RWPE2 (cell line): ENCODE data around the gene CYB5R2.

Source experiments
- ATAC-seq: fragments of 200-7000 bp; cut with Tn5 transposase; 3 replicates; pipeline ENCODE4 v1.9.1; 2021; ENCODE audit warnings: low read depth
- DNase-seq: peaks from one replicate; pipeline ENCODE4 v3.0.0-alpha.2; 2020; ENCODE audit warnings: low spot score
- H3K27ac ChIP-seq: fragments of 450-650 bp; 2 replicates; pipeline ENCODE4 v1.5.1; 2017; ENCODE audit warnings: mild to moderate bottlenecking; ENCODE audit not compliant: poor library complexity, severe bottlenecking
- H3K27me3 ChIP-seq: fragments of 250-450 bp; sonication (Bioruptor Pico); 2 replicates; pipeline ENCODE4 v1.5.1; 2021; ENCODE audit warnings: mild to moderate bottlenecking, moderate library complexity; ENCODE audit not compliant: insufficient read depth, poor library complexity, severe bottlenecking
- H3K36me3 ChIP-seq: fragments of 250-450 bp; sonication (Bioruptor Pico); 2 replicates; pipeline ENCODE4 v1.5.1; 2020; ENCODE audit warnings: low read depth, mild to moderate bottlenecking, moderate library complexity
- H3K4me1 ChIP-seq: fragments of 250-450 bp; sonication (Bioruptor Pico); 2 replicates; pipeline ENCODE4 v1.5.1; 2021; ENCODE audit warnings: mild to moderate bottlenecking, moderate library complexity; ENCODE audit not compliant: insufficient read depth, poor library complexity, severe bottlenecking
- H3K4me3 ChIP-seq: fragments of 250-450 bp; sonication (Bioruptor Pico); 2 replicates; pipeline ENCODE4 v1.5.1; 2021; ENCODE audit warnings: mild to moderate bottlenecking, moderate library complexity; ENCODE audit not compliant: severe bottlenecking
- H3K9me3 ChIP-seq: fragments of 250-450 bp; sonication (Bioruptor Pico); 2 replicates; pipeline ENCODE4 v1.5.1; 2021; ENCODE audit warnings: mild to moderate bottlenecking, moderate library complexity; ENCODE audit not compliant: severe bottlenecking
- CTCF ChIP-seq: fragments of 450-650 bp; IDR thresholded peaks from one replicate; pipeline ENCODE4 v1.5.1; 2017; ENCODE audit warnings: mild to moderate bottlenecking, moderate library complexity; ENCODE audit not compliant: poor library complexity, severe bottlenecking

Gene CYB5R2

GRCh38 chr11:7694235-7694634 is 20.9 kb upstream of the CYB5R2 start:
- Histone ChIP-seq H3K4me1 (no peaks in the 10 kb centered on the region), H3K36me3 (no peaks in the 10 kb centered on the region), H3K4me3 (no peak overlapping the region), H3K27me3 (peaks cover 6% of the 10 kb centered on the region), H3K9me3 (no peaks in the 10 kb centered on the region), H3K27ac (no peak overlapping the region)
- ATAC-seq = no peak
- TF ChIP-seq CTCF = no peak
- DNase-seq = no peak

- H3K36me3 ChIP-seq = no peaks in the 10 kb centered on the region
- no peak overlapping the region for H3K4me3 ChIP-seq
- no peak for DNase-seq
- H3K9me3 ChIP-seq = no peaks in the 10 kb centered on the region
- ATAC-seq = no peak
- no peak for TF ChIP-seq CTCF
- peaks cover 6% of the 10 kb centered on the region for H3K27me3 ChIP-seq
- H3K4me1 ChIP-seq = no peaks in the 10 kb centered on the region
- H3K27ac ChIP-seq = no peak overlapping the region
Observed at GRCh38 chr11:7692426-7692825, 19.1 kb upstream of the CYB5R2 start.

GRCh38 chr11:7691759-7692350 is 18.6 kb upstream of the CYB5R2 start:
- no peaks in the 10 kb centered on the region for H3K4me1 ChIP-seq
- H3K4me3 ChIP-seq = no peak overlapping the region
- TF ChIP-seq CTCF = no peak
- DNase-seq (no peak), ATAC-seq (no peak)
- no peaks in the 10 kb centered on the region for H3K36me3 ChIP-seq
- H3K27ac ChIP-seq = no peak overlapping the region
- H3K27me3 ChIP-seq = peaks cover 6% of the 10 kb centered on the region
- H3K9me3 ChIP-seq = no peaks in the 10 kb centered on the region

GRCh38 chr11:7690648-7691047 is 17.3 kb upstream of the CYB5R2 start:
- TF ChIP-seq CTCF = peak; percentile 22
- Histone ChIP-seq H3K4me3 (no peak overlapping the region), H3K36me3 (no peaks in the 10 kb centered on the region)

GRCh38 chr11:7689239-7689638 is 15.9 kb upstream of the CYB5R2 start:
- ATAC-seq (no peak), DNase-seq (no peak)
- no peak for TF ChIP-seq CTCF
- Histone ChIP-seq H3K9me3 (no peaks in the 10 kb centered on the region), H3K4me3 (no peak overlapping the region), H3K4me1 (no peaks in the 10 kb centered on the region), H3K27me3 (peaks cover 5% of the 10 kb centered on the region), H3K36me3 (no peaks in the 10 kb centered on the region), H3K27ac (no peak overlapping the region)

More at GRCh38 chr11:7690648-7691047, 17.3 kb upstream of the CYB5R2 start:
- no peaks in the 10 kb centered on the region for H3K4me1 ChIP-seq
- ATAC-seq (peak; percentile 61; the same call in 1 of the 3 replicates), DNase-seq (no peak)
- H3K9me3 ChIP-seq = no peaks in the 10 kb centered on the region
- H3K27me3 ChIP-seq = peaks cover 6% of the 10 kb centered on the region
- no peak overlapping the region for H3K27ac ChIP-seq
